Thymus (tissue), 11 donors: ENCODE data around the gene DMAC2L. TPM values are rescaled to one million over a fixed set of nuclear protein-coding genes. Genes with fewer than 3 reads are reported as not detected.
A peak's percentile ranks its signal among the peaks of the same experiment; 100 is the strongest.

Experiments used
- DNase-seq, 9 donors: peaks; one replicate each; pipeline ENCODE4 v3.0.0-alpha.2; 2013; ENCODE audit warnings: low spot score in 9 of 9, low read depth in 6 of 9, missing footprints in 1 of 9
- H3K27ac ChIP-seq, 2 donors: one replicate each; pipeline ENCODE4 v1.5.1; 2013; ENCODE audit warnings: control low read depth in 1 of 2, low read depth in 1 of 2, low read length in 1 of 2, mild to moderate bottlenecking in 1 of 2, moderate library complexity in 1 of 2
- H3K27me3 ChIP-seq, 2 donors: one replicate each; pipeline ENCODE4 v1.5.1; 2013; ENCODE audit warnings: low read length in 1 of 2; ENCODE audit not compliant: control insufficient read depth in 2 of 2, insufficient read depth in 1 of 2
- H3K36me3 ChIP-seq, 2 donors: one replicate each; pipeline ENCODE4 v1.5.1; 2013; ENCODE audit warnings: low read length in 1 of 2, mild to moderate bottlenecking in 1 of 2, moderate library complexity in 1 of 2; ENCODE audit not compliant: control insufficient read depth in 2 of 2, insufficient read depth in 2 of 2
- H3K4me1 ChIP-seq, 2 donors: one replicate each; pipeline ENCODE4 v1.5.1; 2013; ENCODE audit warnings: low read length in 2 of 2; ENCODE audit not compliant: control insufficient read depth in 2 of 2, insufficient read depth in 2 of 2
- H3K4me3 ChIP-seq, 2 donors: one replicate each; pipeline ENCODE4 v1.5.1; 2013; ENCODE audit warnings: low read length in 2 of 2, control low read depth in 1 of 2, mild to moderate bottlenecking in 1 of 2
- H3K9me3 ChIP-seq, 2 donors: one replicate each; pipeline ENCODE4 v1.5.1; 2013; ENCODE audit warnings: low read length in 1 of 2, mild to moderate bottlenecking in 1 of 2; ENCODE audit not compliant: control insufficient read depth in 2 of 2, insufficient read depth in 1 of 2
- WGBS: extraction: QIAGEN DNeasy Blood & Tissue Kit; methylation state at CpG from one replicate; pipeline ENCODE4 v1.1.7; 2013; 5-methylcytosine and 5-hydroxymethylcytosine counted together
- polyA plus RNA-seq: library from polyadenylated mRNA; stranded (reverse); fragments of 200-250 nt; gene quantifications from one replicate; pipeline ENCODE4 v1.2.3, GENCODE V29; 2013
- total RNA-seq: library from RNA; stranded (reverse); fragments of 120-200 nt; gene quantifications from one replicate; pipeline ENCODE4 v1.2.4, GENCODE V29; 2013
- donor health status: healthy.

Gene DMAC2L
- total and polyA plus RNA-seq, 2 donors = 5.2 to 22.2 TPM

DNA sequence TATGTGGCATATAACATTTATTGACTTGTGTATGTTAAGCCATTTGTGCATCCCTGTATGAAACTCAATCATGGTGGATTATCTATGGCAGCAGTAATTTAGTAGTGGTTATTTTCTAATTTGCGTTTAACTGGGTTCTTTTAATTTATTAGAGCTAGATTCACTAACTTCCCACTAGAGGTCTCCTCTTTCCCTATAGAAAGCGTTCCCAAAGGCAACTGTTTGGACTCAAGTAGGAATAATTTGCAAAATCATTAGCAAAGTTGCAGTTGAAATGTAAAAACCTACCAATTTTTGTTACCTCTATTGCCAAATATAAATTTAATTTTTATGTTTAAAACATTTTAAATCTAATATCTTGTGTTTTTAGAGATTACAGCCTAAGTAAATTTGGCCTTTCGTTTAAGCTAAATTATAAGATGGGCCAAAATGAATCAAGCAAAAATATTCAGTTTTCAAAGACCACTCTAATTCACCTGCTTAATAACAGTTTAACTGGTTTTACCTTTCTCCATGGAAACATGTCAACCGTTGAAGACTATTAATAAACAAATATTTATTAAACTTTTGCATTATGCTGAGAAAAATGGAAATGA, 6.0 kb downstream of the DMAC2L start:
- Histone ChIP-seq H3K4me1 (peaks cover 5 to 6% of the 10 kb centered on the region in 2 donors), H3K27me3 (no peaks in the 10 kb centered on the region), H3K36me3 (peaks cover 0 to 6% of the 10 kb centered on the region in 2 donors), H3K4me3 (no peak overlapping the region), H3K27ac (no peak overlapping the region), H3K9me3 (peaks cover 0 to 6% of the 10 kb centered on the region in 2 donors)
- peak in 1 of 9 donors; percentile 32 for DNase-seq
- WGBS = 86% methylated on average over 4 of the region's 4 CpGs

DNA sequence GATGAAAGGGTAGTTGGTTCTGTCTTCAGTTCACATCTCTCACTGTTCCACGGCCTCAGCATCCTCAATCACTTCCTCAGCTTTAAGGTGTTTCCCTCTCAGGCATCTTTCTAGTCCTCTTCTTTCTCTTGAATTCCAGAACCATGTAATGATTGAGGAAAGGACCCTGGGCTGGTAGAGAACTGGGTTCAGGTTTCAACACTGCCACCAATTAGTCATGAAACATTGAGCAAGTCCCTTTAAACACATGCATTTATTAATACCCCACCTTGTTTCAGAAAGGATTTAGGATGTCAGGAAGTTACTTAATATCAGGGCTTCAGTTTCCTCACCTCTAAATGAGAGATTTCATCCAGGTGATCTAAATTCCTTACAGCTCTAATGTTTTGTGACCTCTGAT, 7.2 kb downstream of the DMAC2L start:
- H3K27ac ChIP-seq = no peak overlapping the region
- peaks cover 8 to 10% of the 10 kb centered on the region in 2 donors for H3K36me3 ChIP-seq
- WGBS = 88% methylated on average over 1 of the region's 1 CpG
- no peak for DNase-seq
- peaks cover 3 to 4% of the 10 kb centered on the region in 2 donors for H3K4me1 ChIP-seq
- peaks cover 0 to 2% of the 10 kb centered on the region in 2 donors for H3K9me3 ChIP-seq
- H3K27me3 ChIP-seq = no peaks in the 10 kb centered on the region
- no peak overlapping the region for H3K4me3 ChIP-seq

DNA sequence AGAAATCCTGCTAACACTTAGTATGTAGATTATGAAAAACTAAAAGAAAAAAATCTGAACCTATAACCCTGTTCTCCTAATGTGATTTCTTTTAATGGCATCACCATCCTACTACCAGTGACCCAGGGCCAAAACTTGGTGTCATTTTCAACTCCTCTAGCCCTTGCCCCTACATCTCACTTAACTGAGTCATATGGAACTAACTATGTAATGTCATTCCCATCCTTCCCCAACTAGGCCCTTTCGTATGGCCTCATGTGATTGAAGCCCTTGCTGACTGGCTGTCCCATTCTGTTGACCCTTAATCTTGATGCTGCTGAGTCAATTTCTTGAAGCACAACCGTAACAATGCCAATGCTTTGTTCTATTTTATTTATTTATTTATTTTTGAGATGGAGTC, 7.6 kb downstream of the DMAC2L start:
- H3K4me3 ChIP-seq = no peak overlapping the region
- no peaks in the 10 kb centered on the region for H3K9me3 ChIP-seq
- no peak for DNase-seq
- H3K27ac ChIP-seq = no peak overlapping the region
- peaks cover 9 to 12% of the 10 kb centered on the region in 2 donors for H3K36me3 ChIP-seq
- H3K27me3 ChIP-seq = no peaks in the 10 kb centered on the region
- 97% methylated on average over 2 of the region's 2 CpGs for WGBS
- H3K4me1 ChIP-seq = peaks cover 3 to 4% of the 10 kb centered on the region in 2 donors

DNA sequence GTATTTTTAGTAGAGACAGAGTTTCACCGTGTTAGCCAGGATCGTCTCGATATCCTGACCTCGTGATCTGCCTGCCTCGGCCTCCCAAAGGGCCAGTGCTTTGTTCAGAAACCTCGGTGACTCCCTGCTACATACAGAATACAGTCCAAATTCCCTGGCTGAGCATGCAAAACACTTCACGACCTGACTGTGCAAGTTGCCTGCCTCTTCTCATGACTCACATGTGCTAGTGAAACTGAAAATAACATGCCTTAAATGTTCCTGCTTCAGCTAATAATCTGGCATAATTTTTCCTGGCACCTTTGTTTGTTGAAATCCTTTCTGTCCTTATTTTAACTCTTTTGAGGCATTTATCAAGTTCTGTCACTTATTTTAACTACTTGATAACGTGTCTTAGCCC, 8.2 kb downstream of the DMAC2L start:
- Histone ChIP-seq H3K27me3 (no peaks in the 10 kb centered on the region), H3K36me3 (peaks cover 11 to 12% of the 10 kb centered on the region in 2 donors), H3K4me3 (no peak overlapping the region), H3K9me3 (no peaks in the 10 kb centered on the region), H3K27ac (peak overlapping the region in 1 of 2 donors; percentile 32), H3K4me1 (peaks cover 3 to 4% of the 10 kb centered on the region in 2 donors)
- no peak for DNase-seq
- 93% methylated on average over 8 of the region's 8 CpGs for WGBS

DNA sequence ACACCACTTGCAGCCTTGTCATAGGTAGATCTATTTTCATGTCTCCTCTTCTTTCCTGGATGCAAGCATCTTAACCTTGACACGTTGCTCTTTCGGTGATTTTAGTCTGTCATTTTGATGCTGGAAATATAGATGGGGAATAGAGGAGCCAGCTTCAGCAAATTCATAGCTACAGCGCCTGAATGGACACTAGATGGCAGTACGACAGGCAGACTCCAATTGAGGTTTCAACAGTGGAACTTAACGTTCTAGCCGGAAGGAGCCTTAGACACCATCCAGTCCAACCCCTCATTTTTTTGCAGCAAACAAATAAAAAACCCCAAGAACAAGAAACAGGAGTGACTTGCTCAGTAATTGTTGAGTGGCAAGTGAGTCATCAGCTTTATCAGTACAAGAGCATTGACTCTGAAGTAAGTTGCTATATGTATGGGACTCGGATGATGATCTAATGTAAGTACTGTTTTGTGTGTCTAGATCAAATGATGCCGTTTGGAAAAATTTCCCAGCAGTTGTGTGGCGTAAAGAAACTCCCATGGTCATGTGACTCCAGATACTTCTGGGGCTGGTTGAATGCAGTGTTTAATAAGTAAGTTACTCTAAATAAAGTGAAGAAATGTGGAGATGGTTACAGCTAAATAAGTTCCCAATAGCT, 9.0 kb downstream of the DMAC2L start:
- H3K36me3 ChIP-seq = peaks cover 11 to 12% of the 10 kb centered on the region in 2 donors
- peaks cover 3 to 4% of the 10 kb centered on the region in 2 donors for H3K4me1 ChIP-seq
- WGBS = 23% methylated on average over 9 of the region's 9 CpGs
- no peaks in the 10 kb centered on the region for H3K9me3 ChIP-seq
- H3K27ac ChIP-seq = peak overlapping the region; percentile 53 to 67
- H3K4me3 ChIP-seq = peak overlapping the region in 1 of 2 donors; percentile 17
- peak in 8 of 9 donors; percentile 55 to 88 (median 74) for DNase-seq
- H3K27me3 ChIP-seq = no peaks in the 10 kb centered on the region

DNA sequence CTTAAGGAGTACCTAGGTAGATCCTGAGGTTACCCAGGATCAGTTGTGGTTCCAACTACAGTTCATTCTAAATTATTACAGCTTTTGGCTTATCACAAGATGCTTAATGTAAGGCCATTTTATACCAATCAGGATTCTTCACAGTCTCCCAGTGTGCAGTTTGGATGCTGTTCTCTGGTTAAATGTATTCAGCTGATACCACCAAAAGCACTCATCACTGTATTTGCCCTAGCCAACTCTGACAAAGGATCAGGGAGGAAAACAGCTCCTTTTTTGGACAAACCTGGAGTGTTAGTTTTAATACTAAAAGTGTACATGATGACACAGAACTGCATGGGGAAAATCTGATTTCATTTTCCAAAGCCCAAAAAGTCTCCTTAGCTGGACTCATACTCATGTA, 19.5 kb downstream of the DMAC2L start:
- peaks cover 9 to 17% of the 10 kb centered on the region in 2 donors for H3K4me1 ChIP-seq
- no peak overlapping the region for H3K4me3 ChIP-seq
- H3K36me3 ChIP-seq = peaks cover 12 to 16% of the 10 kb centered on the region in 2 donors
- DNase-seq = no peak
- no peak overlapping the region for H3K27ac ChIP-seq
- no peaks in the 10 kb centered on the region for H3K9me3 ChIP-seq
- H3K27me3 ChIP-seq = no peaks in the 10 kb centered on the region

DNA sequence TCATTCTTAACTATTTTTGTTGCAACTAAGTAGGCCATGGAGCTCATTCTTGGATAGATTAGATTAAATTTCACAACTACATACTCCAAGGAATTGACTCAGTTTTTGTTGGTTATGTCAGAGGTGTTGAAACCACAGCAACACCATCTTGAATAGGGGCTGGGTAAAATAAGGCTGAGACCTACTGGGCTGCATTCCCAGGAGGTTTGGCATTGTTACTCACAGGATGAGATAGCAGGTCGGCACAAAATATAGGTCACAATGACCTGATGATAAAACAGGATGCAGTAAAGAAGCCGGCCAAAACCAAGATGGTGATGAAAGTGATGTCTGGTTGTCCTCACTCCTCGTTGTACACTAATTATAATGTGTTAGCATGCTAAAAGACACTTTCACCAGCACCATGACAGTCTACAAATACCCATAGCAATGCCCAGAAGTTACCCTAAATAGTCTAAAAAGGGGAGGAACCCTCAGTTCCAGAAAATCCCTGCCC, 20.9 kb downstream of the DMAC2L start:
- H3K4me1 ChIP-seq = peaks cover 9 to 17% of the 10 kb centered on the region in 2 donors
- no peaks in the 10 kb centered on the region for H3K9me3 ChIP-seq
- 91% methylated on average over 3 of the region's 3 CpGs for WGBS
- H3K27me3 ChIP-seq = no peaks in the 10 kb centered on the region
- H3K27ac ChIP-seq = no peak overlapping the region
- peaks cover 7 to 16% of the 10 kb centered on the region in 2 donors for H3K36me3 ChIP-seq
- no peak for DNase-seq
- no peak overlapping the region for H3K4me3 ChIP-seq

DNA sequence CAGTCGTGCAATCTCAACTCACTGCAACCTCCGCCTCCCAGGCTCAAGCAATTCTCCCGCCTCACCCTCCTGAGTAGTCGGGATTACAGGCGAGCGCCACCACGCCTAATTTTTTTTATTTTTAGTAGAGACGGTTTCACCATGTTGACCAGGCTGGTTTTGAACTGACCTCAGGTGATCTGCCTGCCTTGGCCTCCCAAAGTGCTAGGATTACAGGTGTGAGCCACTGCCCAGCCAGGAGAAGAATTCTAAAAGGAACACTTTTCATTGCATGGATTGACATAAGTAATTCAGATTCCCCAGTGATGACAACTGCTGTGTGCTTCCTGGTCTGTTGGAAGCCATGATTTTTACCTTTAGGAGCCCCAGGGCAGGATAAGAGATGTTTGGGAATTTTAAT, 22.1 kb downstream of the DMAC2L start:
- H3K36me3 ChIP-seq = peaks cover 4 to 14% of the 10 kb centered on the region in 2 donors
- no peaks in the 10 kb centered on the region for H3K27me3 ChIP-seq
- peaks cover 9 to 17% of the 10 kb centered on the region in 2 donors for H3K4me1 ChIP-seq
- whole genome bisulfite sequencing = 97% methylated on average over 8 of the region's 8 CpGs
- no peaks in the 10 kb centered on the region for H3K9me3 ChIP-seq
- no peak overlapping the region for H3K27ac ChIP-seq
- DNase-seq = no peak
- no peak overlapping the region for H3K4me3 ChIP-seq

DNA sequence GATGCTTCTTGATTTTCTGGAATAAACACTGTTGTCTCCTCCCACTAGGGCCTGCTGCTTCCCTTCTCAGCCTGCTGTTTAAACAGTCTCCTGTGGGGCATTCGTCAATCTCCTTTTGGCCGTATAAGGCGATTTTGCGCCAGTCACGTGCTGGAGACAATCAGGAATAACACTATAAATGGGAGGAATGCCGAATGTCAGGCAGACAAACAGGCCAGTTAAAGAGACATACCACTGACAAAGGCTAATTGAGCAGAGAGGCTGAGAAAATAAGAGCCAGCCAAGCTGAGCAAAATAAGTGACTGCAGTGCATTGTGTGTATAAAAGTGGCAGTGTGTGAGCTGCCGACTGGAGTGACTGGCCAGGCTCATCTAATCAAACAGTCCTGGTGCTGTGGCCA, 23.3 kb downstream of the DMAC2L start:
- Histone ChIP-seq H3K27ac (peak overlapping the region in 1 of 2 donors; percentile 87), H3K27me3 (no peaks in the 10 kb centered on the region), H3K9me3 (no peaks in the 10 kb centered on the region), H3K4me3 (no peak overlapping the region), H3K4me1 (peaks cover 9 to 17% of the 10 kb centered on the region in 2 donors), H3K36me3 (peaks cover 4 to 14% of the 10 kb centered on the region in 2 donors)
- 89% methylated on average over 7 of the region's 7 CpGs for WGBS
- DNase-seq = peak in 1 of 9 donors; percentile 21
